ENCODE data around the gene DDX51. TPM values are rescaled to one million over a fixed set of nuclear protein-coding genes. Genes with fewer than 3 reads are reported as not detected.
"Not testable (repeated sequence)": the region's sequence is repeated elsewhere in the genome, so short reads cannot be mapped to it uniquely, and the experiment has no call there.

DDX51 gene
- total RNA-seq, 1 experiment from 2014 or later, result 16.2 TPM

DNA sequence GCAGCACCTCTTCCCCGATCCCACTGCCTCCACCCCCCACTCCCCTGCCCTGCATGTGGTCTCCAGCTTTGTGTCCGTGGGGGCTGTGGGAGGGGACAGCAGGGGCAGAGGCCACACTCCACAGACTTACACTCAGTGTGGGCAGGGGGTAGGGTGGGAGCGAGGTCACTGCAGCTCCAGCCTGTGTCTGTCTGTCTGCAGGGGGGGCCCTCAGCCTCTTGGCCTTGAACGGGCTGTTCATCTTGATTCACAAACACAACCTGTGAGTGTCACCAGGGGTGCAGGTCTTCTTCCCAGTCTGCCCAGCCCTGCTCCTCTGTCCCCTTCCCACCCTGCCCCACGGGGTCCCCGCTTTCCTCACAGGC lies 6.6 kb upstream of the DDX51 start:
- Histone ChIP-seq H3F3A (ENCODE audit: insufficient read depth, low read depth) (peaks cover 5% of the 10 kb centered on the region; the same call in 1 of the 2 replicates), H3K9me3 (ENCODE audit: insufficient read depth, low read depth) (no peaks in the 10 kb centered on the region), H3K4me1 (replicated peaks; ENCODE audit: insufficient read depth) (no peaks in the 10 kb centered on the region), H3K27me3 (ENCODE audit: insufficient read depth, low read depth) (no peaks in the 10 kb centered on the region), H3K9me2 (ENCODE audit: insufficient read depth) (no peaks in the 10 kb centered on the region), H3K4me3 (no peak overlapping the region), H3K27ac (no peak overlapping the region), H2AFZ (no peak overlapping the region), H4K20me1 (ENCODE audit: insufficient read depth) (peaks cover 21% of the 10 kb centered on the region), H3K36me3 (ENCODE audit: low read depth) (no peaks in the 10 kb centered on the region), H3K79me2 (ENCODE audit: low read depth) (0 out of 2 replicates have a peak, but pooled peaks cover 1% of the 10 kb centered on the region), H3K4me2 (no peak overlapping the region)
- TF ChIP-seq, protein P1, sequence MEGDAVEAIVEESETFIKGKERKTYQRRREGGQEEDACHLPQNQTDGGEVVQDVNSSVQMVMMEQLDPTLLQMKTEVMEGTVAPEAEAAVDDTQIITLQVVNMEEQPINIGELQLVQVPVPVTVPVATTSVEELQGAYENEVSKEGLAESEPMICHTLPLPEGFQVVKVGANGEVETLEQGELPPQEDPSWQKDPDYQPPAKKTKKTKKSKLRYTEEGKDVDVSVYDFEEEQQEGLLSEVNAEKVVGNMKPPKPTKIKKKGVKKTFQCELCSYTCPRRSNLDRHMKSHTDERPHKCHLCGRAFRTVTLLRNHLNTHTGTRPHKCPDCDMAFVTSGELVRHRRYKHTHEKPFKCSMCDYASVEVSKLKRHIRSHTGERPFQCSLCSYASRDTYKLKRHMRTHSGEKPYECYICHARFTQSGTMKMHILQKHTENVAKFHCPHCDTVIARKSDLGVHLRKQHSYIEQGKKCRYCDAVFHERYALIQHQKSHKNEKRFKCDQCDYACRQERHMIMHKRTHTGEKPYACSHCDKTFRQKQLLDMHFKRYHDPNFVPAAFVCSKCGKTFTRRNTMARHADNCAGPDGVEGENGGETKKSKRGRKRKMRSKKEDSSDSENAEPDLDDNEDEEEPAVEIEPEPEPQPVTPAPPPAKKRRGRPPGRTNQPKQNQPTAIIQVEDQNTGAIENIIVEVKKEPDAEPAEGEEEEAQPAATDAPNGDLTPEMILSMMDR (conservative IDR thresholded peaks at IDR 0.05), result no peak
- ChIA-PET CTCF (no interaction called here), POLR2A (ENCODE audit: unreplicated experiment) (no interaction called here)
- intact Hi-C loops (cut with micrococcal nuclease; ENCODE audit: unreplicated experiment), result loop anchor here (5.0 to 10.0 kb wide), 3 partner anchors 192 to 464 kb away; partner anchors contain the start of genes LRCOL1 and P2RX2
- BruUV-seq (replicated peaks), result no TSS peak
- DNase-seq, result no peak

DNA sequence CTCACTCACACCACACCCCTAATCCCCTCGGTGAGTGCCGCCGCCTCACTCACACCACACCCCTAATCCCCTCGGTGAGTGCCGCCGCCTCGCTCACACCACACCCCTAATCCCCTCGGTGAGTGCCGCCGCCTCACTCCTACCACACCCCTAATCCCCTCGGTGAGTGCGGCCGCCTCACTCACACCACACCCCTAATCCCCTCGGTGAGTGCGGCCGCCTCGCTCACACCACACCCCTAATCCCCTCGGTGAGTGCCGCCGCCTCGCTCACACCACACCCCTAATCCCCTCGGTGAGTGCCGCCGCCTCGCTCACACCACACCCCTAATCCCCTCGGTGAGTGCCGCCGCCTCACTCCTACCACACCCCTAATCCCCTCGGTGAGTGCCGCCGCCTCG lies 5.4 kb upstream of the DDX51 start:
- H3K4me2 ChIP-seq; H3K4me1 ChIP-seq (replicated peaks; ENCODE audit: insufficient read depth); H3K27me3 ChIP-seq (ENCODE audit: insufficient read depth, low read depth); H3K9me2 ChIP-seq (ENCODE audit: insufficient read depth); POLR2A ChIA-PET (ENCODE audit: unreplicated experiment); H3K36me3 ChIP-seq (ENCODE audit: low read depth); intact Hi-C loops (cut with micrococcal nuclease; ENCODE audit: unreplicated experiment); H3F3A ChIP-seq (ENCODE audit: insufficient read depth, low read depth); BruUV-seq (replicated peaks); H2AFZ ChIP-seq; DNase-seq; H3K9me3 ChIP-seq (ENCODE audit: insufficient read depth, low read depth); CTCF ChIA-PET; H3K4me3 ChIP-seq; H3K27ac ChIP-seq: not testable (repeated sequence)
- Histone ChIP-seq H4K20me1 (ENCODE audit: insufficient read depth) (peaks cover 21% of the 10 kb centered on the region), H3K79me2 (ENCODE audit: low read depth) (peaks cover 13% of the 10 kb centered on the region)

DNA sequence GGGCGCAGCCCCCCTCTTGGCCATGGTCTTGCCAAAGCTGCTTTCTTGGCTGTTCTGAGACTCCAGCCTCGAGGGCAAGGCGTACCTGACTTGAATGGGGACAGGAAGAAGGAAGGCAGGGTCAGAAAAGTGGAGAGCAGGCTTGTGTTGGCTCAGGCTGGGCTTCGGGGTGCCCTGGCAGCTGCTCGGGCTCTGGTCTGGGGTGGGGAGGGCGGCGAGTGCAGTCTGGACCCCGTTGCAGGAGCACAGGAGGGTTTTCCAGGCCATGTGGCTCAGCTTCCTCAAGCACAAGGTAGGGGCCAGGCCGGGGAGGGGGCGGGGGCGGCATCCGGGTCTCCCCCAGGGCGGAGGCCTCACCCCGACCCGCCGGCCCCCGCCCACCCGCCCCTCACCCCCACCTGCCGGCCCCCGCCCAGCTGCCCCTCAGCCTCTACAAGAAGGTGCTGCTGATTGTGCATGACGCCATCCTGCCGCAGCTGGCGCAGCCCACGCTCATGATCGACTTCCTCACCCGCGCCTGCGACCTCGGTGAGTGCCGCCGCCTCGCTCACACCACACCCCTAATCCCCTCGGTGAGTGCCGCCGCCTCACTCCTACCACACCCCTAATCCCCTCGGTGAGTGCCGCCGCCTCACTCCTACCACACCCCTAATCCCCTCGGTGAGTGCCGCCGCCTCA lies 4.4 kb upstream of the DDX51 start:
- intact Hi-C loops (cut with micrococcal nuclease; ENCODE audit: unreplicated experiment), result no loop called here
- Histone ChIP-seq H3K27ac (no peak overlapping the region), H3K4me2 (no peak overlapping the region), H3K4me1 (replicated peaks; ENCODE audit: insufficient read depth) (peaks cover 5% of the 10 kb centered on the region; the same call in 1 of the 2 replicates), H3K36me3 (ENCODE audit: low read depth) (no peaks in the 10 kb centered on the region), H3K27me3 (ENCODE audit: insufficient read depth, low read depth) (no peaks in the 10 kb centered on the region), H2AFZ (no peak overlapping the region), H3K79me2 (ENCODE audit: low read depth) (peaks cover 18% of the 10 kb centered on the region), H3K9me2 (ENCODE audit: insufficient read depth) (no peaks in the 10 kb centered on the region), H3F3A (ENCODE audit: insufficient read depth, low read depth) (no peaks in the 10 kb centered on the region), H4K20me1 (ENCODE audit: insufficient read depth) (peaks cover 19% of the 10 kb centered on the region), H3K9me3 (ENCODE audit: insufficient read depth, low read depth) (no peaks in the 10 kb centered on the region), H3K4me3 (no peak overlapping the region)
- TF ChIP-seq EZH2 (IDR thresholded peaks at IDR 0.05; ENCODE audit: low read depth), result no peak
- TF ChIP-seq, protein P1 (conservative IDR thresholded peaks at IDR 0.05), result no peak
- ChIA-PET CTCF (interaction anchor here (0.6 kb wide), 1 partner anchor 169 kb away, joined by 8 read pairs; no protein-coding TSS in a partner anchor), POLR2A (ENCODE audit: unreplicated experiment) (no interaction called here)
- no TSS peak for BruUV-seq (replicated peaks)
- DNase-seq, result no peak

Data from PC-9 (cell line).